Astrocyte (in vitro differentiated cells and primary cell): Measurements from ENCODE around the gene INPP4A.

Experiments used
- CTCF ChIP-seq: IDR thresholded peaks from 2 replicates; pipeline ENCODE4 v1.5.1; 2011; ENCODE audit warnings: low read depth, mild to moderate bottlenecking, inconsistent platforms, low read length, moderate library complexity; ENCODE audit not compliant: insufficient read depth
- EZH2 ChIP-seq: IDR thresholded peaks from 2 replicates; pipeline ENCODE4 v1.6.1; 2012; ENCODE audit warnings: mild to moderate bottlenecking, low read length, inconsistent platforms; ENCODE audit not compliant: insufficient read depth

GRCh38 chr2:98396745-98397355 is 47.8 kb upstream of the INPP4A start:
- TF ChIP-seq CTCF (no peak), EZH2 (no peak)
